Testis (tissue), 2 donors: ENCODE results near the gene HNRNPH1.

Experiments
- POLR2A ChIP-seq: fragments of 450-650 bp; IDR thresholded peaks from one replicate; pipeline ENCODE4 v1.6.1; 2017; ENCODE audit warnings: antibody characterized with exemption, mild to moderate bottlenecking, moderate library complexity
- TF ChIP-seq, protein P1 (sequence below), 3 experiments: fragments of 450-650 bp in 2 of 3; fragments of 200-600 bp in 1 of 3; sonication (generic) in 1 of 3; IDR thresholded peaks; one replicate each; pipeline ENCODE4 v1.5.1; 2016 to 2019; ENCODE audit warnings: antibody characterized with exemption in 3 of 3, mild to moderate bottlenecking in 2 of 3, moderate library complexity in 1 of 3

DNA sequence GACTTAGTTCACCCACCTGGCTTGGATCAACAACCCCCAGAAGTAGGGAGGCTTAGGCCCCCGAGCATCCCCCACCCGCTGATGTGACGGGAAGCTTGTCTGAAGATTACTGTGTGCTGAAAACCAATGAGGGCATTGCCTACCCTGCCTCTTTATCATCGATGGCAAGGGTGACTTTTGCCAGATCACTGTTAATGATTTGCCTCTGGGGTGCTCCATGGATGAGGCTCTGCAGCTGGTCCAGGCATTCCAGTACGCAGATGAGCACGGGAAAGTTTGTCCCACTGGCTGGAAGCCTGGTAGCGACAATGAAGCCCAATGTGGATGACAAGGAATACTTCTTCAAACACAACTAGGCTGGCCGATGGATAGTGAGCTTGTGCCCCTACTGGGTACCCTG lies 51.1 kb downstream of the HNRNPH1 start:
- TF ChIP-seq, protein P1, sequence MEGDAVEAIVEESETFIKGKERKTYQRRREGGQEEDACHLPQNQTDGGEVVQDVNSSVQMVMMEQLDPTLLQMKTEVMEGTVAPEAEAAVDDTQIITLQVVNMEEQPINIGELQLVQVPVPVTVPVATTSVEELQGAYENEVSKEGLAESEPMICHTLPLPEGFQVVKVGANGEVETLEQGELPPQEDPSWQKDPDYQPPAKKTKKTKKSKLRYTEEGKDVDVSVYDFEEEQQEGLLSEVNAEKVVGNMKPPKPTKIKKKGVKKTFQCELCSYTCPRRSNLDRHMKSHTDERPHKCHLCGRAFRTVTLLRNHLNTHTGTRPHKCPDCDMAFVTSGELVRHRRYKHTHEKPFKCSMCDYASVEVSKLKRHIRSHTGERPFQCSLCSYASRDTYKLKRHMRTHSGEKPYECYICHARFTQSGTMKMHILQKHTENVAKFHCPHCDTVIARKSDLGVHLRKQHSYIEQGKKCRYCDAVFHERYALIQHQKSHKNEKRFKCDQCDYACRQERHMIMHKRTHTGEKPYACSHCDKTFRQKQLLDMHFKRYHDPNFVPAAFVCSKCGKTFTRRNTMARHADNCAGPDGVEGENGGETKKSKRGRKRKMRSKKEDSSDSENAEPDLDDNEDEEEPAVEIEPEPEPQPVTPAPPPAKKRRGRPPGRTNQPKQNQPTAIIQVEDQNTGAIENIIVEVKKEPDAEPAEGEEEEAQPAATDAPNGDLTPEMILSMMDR (IDR thresholded peaks at IDR 0.05): no peak
- TF ChIP-seq POLR2A: no peak
